Stimulated activated CD8-positive, alpha-beta memory T cell treated with anti-CD3 and anti-CD28 coated beads, Interleukin-7, amount 100 ng/mL, for 4 hours (primary cell): ENCODE data around the gene KIRREL3.
"Not testable (repeated sequence)": the region's sequence is repeated elsewhere in the genome, so short reads cannot be mapped to it uniquely, and the experiment has no call there.

Source experiments
- DNase-seq, 2 donors: peaks; one replicate each; pipeline ENCODE4 v3.0.0-alpha.2; 2020; ENCODE audit warnings: low read depth in 2 of 2

KIRREL3 gene

GRCh38 chr11:126383339-126384335 lies 616.9 kb downstream of the KIRREL3 start:
- DNase-seq: no peak

DNA sequence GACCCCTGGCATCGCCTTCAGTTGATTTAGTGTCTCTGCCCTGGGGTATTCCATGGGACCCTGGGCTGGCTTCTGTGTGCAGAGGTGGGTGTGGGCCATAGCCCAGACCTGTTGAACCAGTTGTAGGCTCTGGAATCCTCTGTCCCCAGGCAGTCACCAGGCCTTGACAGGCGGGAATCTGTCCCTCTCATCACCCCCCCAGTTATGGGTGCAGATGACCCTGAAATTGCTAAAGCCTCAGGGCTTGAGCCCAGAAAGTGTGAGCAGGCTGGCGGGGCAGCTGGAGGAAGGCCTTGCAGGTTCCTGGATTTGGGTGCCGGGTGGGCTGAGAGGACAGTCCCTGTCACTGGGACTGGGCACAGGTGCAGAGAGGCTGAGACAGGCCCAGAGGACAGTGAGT lies 617.9 kb downstream of the KIRREL3 start:
- DNase-seq: not testable (repeated sequence)

DNA sequence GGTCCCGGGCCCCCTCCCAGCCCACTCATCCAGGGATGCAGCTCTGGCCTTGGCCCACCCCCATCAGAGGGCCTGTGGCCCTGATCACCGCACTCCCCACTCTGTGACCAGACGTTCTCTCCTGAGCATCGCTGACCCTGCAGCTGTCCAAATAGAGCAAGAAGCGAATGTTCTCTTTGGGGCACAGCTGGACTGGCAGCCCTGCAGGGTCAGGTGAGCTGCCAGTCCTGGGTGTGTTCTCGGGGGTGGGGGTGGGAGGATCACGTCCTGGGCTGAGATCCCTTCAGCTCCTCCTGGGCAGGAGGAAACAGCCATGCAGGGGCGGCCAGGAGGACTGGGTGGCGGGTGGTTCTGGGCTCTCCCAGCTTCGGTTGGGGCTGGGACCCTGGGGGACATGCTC lies 618.6 kb downstream of the KIRREL3 start:
- DNase-seq: not testable (repeated sequence)

DNA sequence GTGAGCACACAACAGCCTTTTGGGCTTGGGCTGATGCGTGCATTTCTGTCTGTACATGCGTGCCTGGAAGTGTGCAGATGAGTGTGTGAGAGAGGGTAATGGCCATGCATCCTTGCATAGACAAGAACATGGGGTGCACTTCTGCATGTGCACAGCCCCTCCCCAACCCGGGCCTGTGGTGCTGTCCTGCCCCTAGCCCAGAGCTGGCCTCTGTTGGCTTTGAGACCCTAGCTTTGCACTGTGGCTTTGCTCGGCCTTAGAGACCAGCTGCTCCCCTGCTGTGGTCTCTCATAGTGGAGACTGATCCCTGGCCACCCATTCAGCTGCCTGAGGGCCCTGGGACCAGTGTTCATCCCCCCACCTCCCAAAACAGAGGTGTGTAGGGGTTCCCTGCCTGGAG lies 619.7 kb downstream of the KIRREL3 start:
- no peak for DNase-seq

DNA sequence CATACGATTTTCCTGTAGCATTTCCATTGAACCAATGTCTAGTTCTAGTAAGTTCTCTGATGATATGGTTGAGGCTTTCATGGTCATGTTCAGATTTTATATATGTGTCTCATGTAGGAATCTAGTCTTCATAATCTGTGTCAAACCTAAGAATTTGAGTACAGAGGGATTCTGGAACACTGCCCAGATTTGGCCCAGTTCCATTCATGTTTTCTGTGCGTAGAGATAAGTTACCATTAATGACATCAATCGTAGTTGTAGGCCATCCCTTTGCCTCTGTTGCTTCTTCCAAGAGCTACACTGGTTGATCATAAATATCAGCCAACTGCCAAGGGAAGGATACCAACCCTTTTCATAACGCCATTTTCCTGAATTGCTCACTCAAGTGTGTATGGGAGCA lies 621.8 kb downstream of the KIRREL3 start:
- DNase-seq: no peak

DNA sequence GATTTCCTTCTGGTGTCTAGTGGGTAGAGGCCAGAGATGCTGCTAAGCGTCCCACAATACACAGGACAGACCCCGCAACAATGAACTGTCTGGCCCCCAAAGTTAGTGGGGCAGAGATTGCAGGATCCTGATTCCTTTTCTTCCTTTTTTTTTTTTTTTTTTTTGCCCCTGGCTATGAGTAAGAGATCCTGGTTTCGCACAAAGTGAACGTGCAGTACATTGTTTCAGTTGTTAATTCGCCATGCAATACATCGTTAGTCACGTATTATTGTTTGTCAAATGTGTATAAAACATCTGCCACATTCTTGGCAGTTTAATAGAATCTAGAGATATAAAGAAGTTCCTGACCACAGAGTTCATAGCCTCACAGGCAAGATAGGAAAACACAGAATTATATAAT lies 624.8 kb downstream of the KIRREL3 start:
- no peak for DNase-seq

GRCh38 chr11:126374562-126375300 lies 625.8 kb downstream of the KIRREL3 start:
- DNase-seq: not testable (repeated sequence)

- DNase-seq: not testable (repeated sequence)
These were observed 627.0 kb downstream of the KIRREL3 start for GRCh38 chr11:126373389-126374066.
